Activated CD8-positive, alpha-beta T cell treated with anti-CD3 and anti-CD28 coated beads for 36 hours (primary cell): ENCODE results near the gene CTDSP2. TPM values are rescaled to one million over a fixed set of nuclear protein-coding genes. Genes with fewer than 3 reads are reported as not detected.
"Not testable (repeated sequence)": the region's sequence is repeated elsewhere in the genome, so short reads cannot be mapped to it uniquely, and the experiment has no call there.

Experiments
- ATAC-seq: fragments of 200-7000 bp; cut with Tn5 transposase; one replicate; pipeline ENCODE4 v1.10.0; 2021; ENCODE audit warnings: mild to moderate bottlenecking, moderate library complexity
- CTCF ChIA-PET: fragments of 350-600 bp; sonication (Branson Sonifier 250); formaldehyde crosslinking; loops from one replicate; lab custom pipeline; 2021; ENCODE audit warnings: antibody characterized with exemption; lab: Charles Lee
- POLR2A ChIA-PET: fragments of 350-600 bp; sonication (Branson Sonifier 250); formaldehyde crosslinking; loops from one replicate; lab custom pipeline; 2021; ENCODE audit warnings: antibody characterized with exemption; lab: Charles Lee
- DNase-seq: peaks from one replicate; pipeline ENCODE4 v3.0.0-alpha.2; 2020
- H3K27ac Mint-ChIP-seq: one replicate; pipeline ENCODE4 v1.8.0; 2021; ENCODE audit warnings: mild to moderate bottlenecking, mixed read lengths
- H3K27me3 Mint-ChIP-seq: one replicate; pipeline ENCODE4 v1.8.0; 2021; ENCODE audit warnings: mixed read lengths
- H3K36me3 Mint-ChIP-seq: one replicate; pipeline ENCODE4 v1.8.0; 2021; ENCODE audit warnings: low read depth, mixed read lengths
- H3K4me1 Mint-ChIP-seq: one replicate; pipeline ENCODE4 v1.8.0; 2021; ENCODE audit warnings: low read depth, mixed read lengths
- H3K4me3 Mint-ChIP-seq: one replicate; pipeline ENCODE4 v1.8.0; 2021; ENCODE audit warnings: mild to moderate bottlenecking, moderate library complexity, mixed read lengths
- H3K9me3 Mint-ChIP-seq: one replicate; pipeline ENCODE4 v1.8.0; 2021; ENCODE audit warnings: mixed read lengths
- intact Hi-C: fragments of 100-400 bp; cut with micrococcal nuclease; formaldehyde crosslinking; loops from one replicate; pipeline ENCODE4 v1.10.0; 2022
- total RNA-seq, 2 experiments: library from RNA; stranded (reverse); gene quantifications; one replicate each; pipeline ENCODE4 v1.2.3, GENCODE V29; 2021
- TF ChIP-seq, protein P1 (sequence below): fragments of 200-600 bp; IDR thresholded peaks from one replicate; pipeline ENCODE4 v1.8.0; 2022; ENCODE audit warnings: antibody characterized with exemption, mild to moderate bottlenecking

The CTDSP2 gene
- total RNA-seq, 2 experiments from 2014 or later, result 67.1 to 67.2 TPM

DNA sequence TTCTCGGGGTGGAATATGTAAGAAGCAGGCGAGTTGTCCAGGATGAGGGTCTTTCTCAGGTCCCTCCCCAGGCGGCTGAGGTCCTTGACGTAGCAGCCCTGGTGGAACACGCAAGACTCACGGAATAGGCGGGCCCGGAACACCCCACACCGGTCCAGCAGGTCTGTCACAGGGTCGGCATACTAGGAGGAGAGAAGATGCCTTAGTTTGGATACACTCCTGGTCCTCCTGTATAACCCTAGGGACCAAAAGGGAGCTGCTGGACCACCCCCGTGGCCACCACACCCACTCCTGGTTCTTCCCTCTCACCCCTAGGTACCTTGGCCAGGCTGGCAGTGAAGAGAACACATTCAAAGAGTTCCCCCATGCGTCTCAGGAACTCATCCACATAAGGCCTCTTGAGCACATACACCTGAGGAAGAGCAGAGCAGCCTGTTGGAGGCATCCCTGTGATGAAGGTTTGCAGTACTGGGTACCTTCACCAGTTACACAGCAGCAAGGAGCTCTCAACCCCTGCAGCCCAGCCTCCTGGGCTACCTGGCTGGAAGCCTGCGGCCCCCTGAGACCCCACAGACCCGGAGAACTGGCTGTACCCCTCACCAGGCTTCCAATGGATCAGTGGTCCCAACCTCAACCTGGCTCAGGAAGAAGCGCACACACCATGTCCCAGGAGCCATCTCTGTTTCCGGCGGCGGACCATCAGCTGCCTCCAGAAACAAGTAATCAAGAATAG, 22.5 kb downstream of the CTDSP2 start:
- ChIA-PET CTCF (interaction anchor here (0.8 to 2.4 kb wide), 7 partner anchors 21 to 82 kb away, joined by 3 to 6 read pairs (median 4); partner anchors contain the start of gene TSFM), POLR2A (interaction anchor here (0.8 to 1.2 kb wide), 2 partner anchors 9 to 21 kb away, joined by 3 read pairs; no protein-coding TSS in a partner anchor)
- DNase-seq, result no peak
- TF ChIP-seq, protein P1, sequence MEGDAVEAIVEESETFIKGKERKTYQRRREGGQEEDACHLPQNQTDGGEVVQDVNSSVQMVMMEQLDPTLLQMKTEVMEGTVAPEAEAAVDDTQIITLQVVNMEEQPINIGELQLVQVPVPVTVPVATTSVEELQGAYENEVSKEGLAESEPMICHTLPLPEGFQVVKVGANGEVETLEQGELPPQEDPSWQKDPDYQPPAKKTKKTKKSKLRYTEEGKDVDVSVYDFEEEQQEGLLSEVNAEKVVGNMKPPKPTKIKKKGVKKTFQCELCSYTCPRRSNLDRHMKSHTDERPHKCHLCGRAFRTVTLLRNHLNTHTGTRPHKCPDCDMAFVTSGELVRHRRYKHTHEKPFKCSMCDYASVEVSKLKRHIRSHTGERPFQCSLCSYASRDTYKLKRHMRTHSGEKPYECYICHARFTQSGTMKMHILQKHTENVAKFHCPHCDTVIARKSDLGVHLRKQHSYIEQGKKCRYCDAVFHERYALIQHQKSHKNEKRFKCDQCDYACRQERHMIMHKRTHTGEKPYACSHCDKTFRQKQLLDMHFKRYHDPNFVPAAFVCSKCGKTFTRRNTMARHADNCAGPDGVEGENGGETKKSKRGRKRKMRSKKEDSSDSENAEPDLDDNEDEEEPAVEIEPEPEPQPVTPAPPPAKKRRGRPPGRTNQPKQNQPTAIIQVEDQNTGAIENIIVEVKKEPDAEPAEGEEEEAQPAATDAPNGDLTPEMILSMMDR, result no peak
- no peaks in the 10 kb centered on the region for H3K9me3 Mint-ChIP-seq
- H3K27me3 Mint-ChIP-seq, result no peaks in the 10 kb centered on the region
- peak overlapping the region; percentile 35 for H3K27ac Mint-ChIP-seq
- no peak overlapping the region for H3K4me3 Mint-ChIP-seq
- no peak for ATAC-seq
- peaks cover 3% of the 10 kb centered on the region for H3K4me1 Mint-ChIP-seq
- peaks cover 16% of the 10 kb centered on the region for H3K36me3 Mint-ChIP-seq
- intact Hi-C loops, result no loop called here

DNA sequence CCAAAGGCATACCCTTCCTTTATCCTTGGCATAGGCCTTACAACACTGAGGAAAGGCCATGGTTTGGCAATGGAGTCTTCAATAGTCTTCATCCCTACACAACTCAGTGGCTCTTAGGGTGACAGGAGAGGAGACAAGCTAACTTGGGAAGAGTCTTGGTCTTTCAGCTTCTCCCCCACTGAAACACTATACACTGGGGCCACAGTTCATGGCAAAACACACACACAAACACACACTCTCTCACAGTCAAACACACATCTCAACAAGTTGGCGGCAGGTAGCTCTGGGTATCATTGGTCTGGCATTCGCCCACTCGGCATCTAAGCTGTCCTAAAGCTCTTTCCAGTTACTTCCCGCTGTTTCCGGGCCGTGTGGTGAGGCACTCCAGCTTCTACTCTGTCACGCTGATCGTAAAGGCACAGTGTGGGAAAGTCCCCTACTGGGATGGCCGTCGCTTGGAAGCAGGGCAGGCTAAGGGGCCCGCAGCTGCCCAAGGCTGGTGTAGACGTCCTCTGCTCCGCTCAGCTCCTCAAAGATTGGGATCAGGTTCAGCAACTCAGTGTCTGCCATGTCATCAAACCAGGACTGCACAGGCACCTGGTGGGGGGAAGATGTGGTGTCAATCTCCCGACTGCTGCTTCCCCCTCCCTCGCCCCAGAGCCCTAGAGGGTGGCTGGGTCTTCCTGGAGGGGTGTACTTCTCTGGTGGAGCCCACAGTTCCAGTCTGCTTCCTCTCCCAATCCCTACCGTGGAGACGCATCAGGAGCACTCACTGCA, 23.2 kb downstream of the CTDSP2 start:
- TF ChIP-seq, protein P1, result no peak
- peaks cover 16% of the 10 kb centered on the region for H3K36me3 Mint-ChIP-seq
- H3K9me3 Mint-ChIP-seq, result no peaks in the 10 kb centered on the region
- no peaks in the 10 kb centered on the region for H3K4me1 Mint-ChIP-seq
- H3K27ac Mint-ChIP-seq, result peak overlapping the region; percentile 73
- DNase-seq (no peak), ATAC-seq (no peak)
- no peaks in the 10 kb centered on the region for H3K27me3 Mint-ChIP-seq
- intact Hi-C loops, result no loop called here
- POLR2A ChIA-PET, result interaction anchor here (0.9 kb wide), 1 partner anchor 36 kb away, joined by 4 read pairs; no protein-coding TSS in a partner anchor
- H3K4me3 Mint-ChIP-seq, result no peak overlapping the region
- CTCF ChIA-PET, result interaction anchor here (0.8 to 2.4 kb wide), 5 partner anchors 9 to 83 kb away, joined by 3 to 5 read pairs (median 5); no protein-coding TSS in a partner anchor

DNA sequence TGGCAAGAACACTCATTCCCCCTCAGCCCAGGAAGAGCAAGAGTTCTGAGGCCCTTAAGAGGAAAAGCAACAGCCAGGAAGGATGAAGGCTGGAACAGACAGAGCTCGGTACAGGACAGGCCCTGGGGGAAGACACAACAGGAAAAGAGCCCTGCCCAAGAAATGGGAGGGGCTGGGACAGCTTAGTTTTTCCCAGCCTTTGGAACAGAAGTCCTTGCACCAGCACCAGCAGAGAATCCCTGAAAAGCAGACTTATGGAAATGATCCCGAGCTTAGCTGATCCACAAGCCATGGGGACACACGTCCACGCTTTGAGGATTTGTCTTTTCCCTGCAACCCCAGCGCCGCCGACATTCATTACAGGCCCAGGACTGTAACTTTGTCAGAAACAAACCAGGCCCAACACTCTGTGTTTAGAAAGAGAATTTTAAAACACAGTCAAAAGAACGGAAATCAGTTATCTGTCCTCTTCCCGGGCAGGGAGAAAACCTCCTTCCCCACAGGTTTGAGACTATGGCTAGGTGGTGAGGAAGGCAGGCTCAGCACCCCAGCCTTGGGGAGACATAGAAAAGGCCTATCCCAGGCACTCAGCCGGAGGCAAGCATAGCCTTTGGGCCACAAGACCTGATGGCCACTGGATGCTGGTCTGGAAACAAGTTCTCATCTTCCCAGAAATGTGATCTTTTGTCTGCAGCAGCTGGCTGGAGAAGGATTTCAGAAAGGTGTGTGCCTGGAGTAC, 24.0 kb downstream of the CTDSP2 start:
- Mint-ChIP-seq H3K4me3 (no peak overlapping the region), H3K9me3 (no peaks in the 10 kb centered on the region), H3K36me3 (peaks cover 16% of the 10 kb centered on the region), H3K27me3 (no peaks in the 10 kb centered on the region), H3K27ac (peak overlapping the region; percentile 73), H3K4me1 (no peaks in the 10 kb centered on the region)
- CTCF ChIA-PET, result interaction anchor here (0.8 to 2.4 kb wide), 5 partner anchors 10 to 83 kb away, joined by 3 to 6 read pairs (median 5); no protein-coding TSS in a partner anchor
- ATAC-seq, result no peak
- POLR2A ChIA-PET, result interaction anchor here (0.9 kb wide), 1 partner anchor 35 kb away, joined by 4 read pairs; no protein-coding TSS in a partner anchor
- TF ChIP-seq, protein P1, result no peak
- DNase-seq, result no peak
- intact Hi-C loops, result no loop called here

- Mint-ChIP-seq H3K27ac (peak overlapping the region; percentile 31), H3K4me3 (no peak overlapping the region), H3K27me3 (no peaks in the 10 kb centered on the region), H3K4me1 (no peaks in the 10 kb centered on the region), H3K36me3 (peaks cover 16% of the 10 kb centered on the region), H3K9me3 (no peaks in the 10 kb centered on the region)
- ChIA-PET POLR2A (no interaction called here), CTCF (interaction anchor here (0.8 to 2.4 kb wide), 2 partner anchors 19 to 83 kb away, joined by 5 to 6 read pairs; no protein-coding TSS in a partner anchor)
- TF ChIP-seq, protein P1, result no peak
- ATAC-seq, result no peak
- no peak for DNase-seq
- intact Hi-C loops, result no loop called here
Observed at GRCh38 chr12:57821474-57822214, 24.9 kb downstream of the CTDSP2 start.

DNA sequence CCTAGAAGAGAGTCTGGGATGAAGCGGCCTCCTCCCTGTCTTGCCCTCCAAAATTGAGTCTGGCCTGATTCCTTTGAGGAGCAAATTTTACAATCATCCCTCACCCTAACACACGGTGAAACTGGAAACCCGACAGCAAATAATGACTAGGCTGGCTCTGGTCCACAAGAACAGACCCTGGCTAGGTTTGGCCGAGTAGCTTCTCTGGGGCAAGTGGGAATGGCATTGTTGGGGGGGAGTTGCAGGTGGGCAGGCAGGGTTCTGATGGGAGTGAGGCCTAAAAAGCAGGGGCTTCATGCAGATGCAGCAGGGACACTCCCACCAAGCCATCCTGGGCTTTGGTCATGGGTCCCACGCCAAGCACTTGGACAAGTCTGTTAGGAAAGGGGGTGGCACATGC, 25.5 kb downstream of the CTDSP2 start:
- H3K4me3 Mint-ChIP-seq, H3K27ac Mint-ChIP-seq, H3K27me3 Mint-ChIP-seq, H3K9me3 Mint-ChIP-seq, CTCF ChIA-PET, intact Hi-C loops, DNase-seq, H3K4me1 Mint-ChIP-seq, ATAC-seq: not testable (repeated sequence)
- POLR2A ChIA-PET, result interaction anchor here (1.3 kb wide), 1 partner anchor 38 kb away, joined by 3 read pairs; the partner anchor contains the start of gene TSFM
- peaks cover 16% of the 10 kb centered on the region for H3K36me3 Mint-ChIP-seq

GRCh38 chr12:57820119-57820518, 26.4 kb downstream of the CTDSP2 start:
- H3K4me1 Mint-ChIP-seq, H3K27me3 Mint-ChIP-seq, ATAC-seq, H3K27ac Mint-ChIP-seq, H3K9me3 Mint-ChIP-seq, H3K4me3 Mint-ChIP-seq, DNase-seq, intact Hi-C loops: not testable (repeated sequence)
- H3K36me3 Mint-ChIP-seq, result peaks cover 13% of the 10 kb centered on the region
- CTCF ChIA-PET, result interaction anchor here (3.3 to 6.2 kb wide), 2 partner anchors 19 to 85 kb away, joined by 22 to 52 read pairs; no protein-coding TSS in a partner anchor
- POLR2A ChIA-PET, result interaction anchor here (1.3 kb wide), 1 partner anchor 37 kb away, joined by 3 read pairs; the partner anchor contains the start of gene TSFM
